HG03196 (cell line): ENCODE measurements around the gene MINDY1.

ENCODE experiments used
- ATAC-seq: cut with Tn5 transposase; IDR thresholded peaks from one replicate; pipeline ENCODE4 v1.9.1; 2021; ENCODE audit not compliant: unreplicated experiment

The MINDY1 gene

GRCh38 chr1:151012684-151013471 lies 6.2 kb upstream of the MINDY1 start:
- no peak for ATAC-seq

- no peak for ATAC-seq
Observed at GRCh38 chr1:151011154-151011850, 4.6 kb upstream of the MINDY1 start.

GRCh38 chr1:151010346-151010726 lies 3.6 kb upstream of the MINDY1 start:
- ATAC-seq: no peak

- ATAC-seq: no peak
Observed at GRCh38 chr1:151009674-151010345, 3.1 kb upstream of the MINDY1 start.

- ATAC-seq: no peak
Observed at GRCh38 chr1:151009206-151009587, 2.5 kb upstream of the MINDY1 start.

- ATAC-seq: peak; percentile 74
Observed at GRCh38 chr1:151008244-151009205, 1.8 kb upstream of the MINDY1 start, which contains the start of gene PRUNE1. TSS of gene PRUNE1 (plus strand) at chr1:151008449. CDS start at chr1:151008633, 184 bp downstream.

- no peak for ATAC-seq
Observed at GRCh38 chr1:151007853-151008243, 1.1 kb upstream of the MINDY1 start.

- ATAC-seq: no peak
Observed at GRCh38 chr1:151005729-151006319, 878 bp downstream of the MINDY1 start.

GRCh38 chr1:151003180-151003579 lies 3.5 kb downstream of the MINDY1 start:
- ATAC-seq: no peak

GRCh38 chr1:151002611-151003010 lies 4.1 kb downstream of the MINDY1 start:
- ATAC-seq: no peak

GRCh38 chr1:151002051-151002450 lies 4.7 kb downstream of the MINDY1 start:
- ATAC-seq: no peak

- ATAC-seq: no peak
Observed at GRCh38 chr1:151001602-151002001, 5.1 kb downstream of the MINDY1 start.

GRCh38 chr1:151000408-151000807 lies 6.3 kb downstream of the MINDY1 start:
- no peak for ATAC-seq

GRCh38 chr1:150999926-151000325 lies 6.8 kb downstream of the MINDY1 start:
- no peak for ATAC-seq

- ATAC-seq: no peak
Observed at GRCh38 chr1:150999051-150999674, 7.5 kb downstream of the MINDY1 start.

- no peak for ATAC-seq
Observed at GRCh38 chr1:150997949-150998348, 8.8 kb downstream of the MINDY1 start.

- ATAC-seq: no peak
Observed at GRCh38 chr1:150997126-150997872, 9.4 kb downstream of the MINDY1 start.

GRCh38 chr1:150995896-150996295 lies 10.8 kb downstream of the MINDY1 start:
- no peak for ATAC-seq

- ATAC-seq: no peak
Observed at GRCh38 chr1:150995460-150995859, 11.2 kb downstream of the MINDY1 start.
